UCSD-AML1 (cell line): ENCODE measurements around the gene KAT6B.

ENCODE experiments used
- DNase-seq: peaks from one replicate; lab custom pipeline; 2025; ENCODE audit not compliant: unreplicated experiment; lab: John Stamatoyannopoulos, UW

Gene KAT6B

GRCh38 chr10:74981831-74982633 lies 155.6 kb downstream of the KAT6B start:
- no peak for DNase-seq

- no peak for DNase-seq
Observed at GRCh38 chr10:74982634-74982982, 156.2 kb downstream of the KAT6B start.

- DNase-seq: no peak
Observed at GRCh38 chr10:74983383-74983782, 157.0 kb downstream of the KAT6B start.

GRCh38 chr10:74987339-74988053 lies 161.1 kb downstream of the KAT6B start:
- no peak for DNase-seq

- no peak for DNase-seq
Observed at GRCh38 chr10:74988054-74988775, 161.8 kb downstream of the KAT6B start.

- no peak for DNase-seq
Observed at GRCh38 chr10:74988832-74989561, 162.6 kb downstream of the KAT6B start.

- DNase-seq: no peak
Observed at GRCh38 chr10:74991435-74991834, 165.0 kb downstream of the KAT6B start.

GRCh38 chr10:74992068-74992467 lies 165.7 kb downstream of the KAT6B start:
- DNase-seq: no peak

- DNase-seq: no peak
Observed at GRCh38 chr10:74993649-74994048, 167.2 kb downstream of the KAT6B start.

- DNase-seq: no peak
Observed at GRCh38 chr10:74994854-74995253, 168.5 kb downstream of the KAT6B start.

GRCh38 chr10:74995806-74996205 lies 169.4 kb downstream of the KAT6B start:
- DNase-seq: no peak

GRCh38 chr10:74997163-74997562 lies 170.8 kb downstream of the KAT6B start:
- DNase-seq: no peak

GRCh38 chr10:75000748-75001321 lies 174.4 kb downstream of the KAT6B start:
- no peak for DNase-seq

GRCh38 chr10:75001715-75002350 lies 175.4 kb downstream of the KAT6B start:
- no peak for DNase-seq

GRCh38 chr10:75002351-75002725 lies 175.9 kb downstream of the KAT6B start:
- no peak for DNase-seq

- DNase-seq: no peak
Observed at GRCh38 chr10:75002967-75003594, 176.7 kb downstream of the KAT6B start.

- no peak for DNase-seq
Observed at GRCh38 chr10:75003891-75004290, 177.5 kb downstream of the KAT6B start.

GRCh38 chr10:75007646-75008045 lies 181.2 kb downstream of the KAT6B start:
- DNase-seq: no peak

GRCh38 chr10:75008952-75009351 lies 182.6 kb downstream of the KAT6B start:
- DNase-seq: no peak

- DNase-seq: no peak
Observed at GRCh38 chr10:75009426-75009825, 183.0 kb downstream of the KAT6B start.
